ENCODE data around the gene KITLG.
"Not testable (repeated sequence)": the region's sequence is repeated elsewhere in the genome, so short reads cannot be mapped to it uniquely, and the experiment has no call there.

Gene KITLG

GRCh38 chr12:88562151-88562550, 18.1 kb downstream of the KITLG start:
- H3K4me3 Mint-ChIP-seq, result no peak overlapping the region
- DNase-seq (ENCODE audit: low spot score in 2 of 2) (no peak), ATAC-seq (no peak)
- H3K36me3 Mint-ChIP-seq, result no peaks in the 10 kb centered on the region
- H3K9me3 Mint-ChIP-seq, result no peaks in the 10 kb centered on the region
- H3K4me1 Mint-ChIP-seq, result no peaks in the 10 kb centered on the region
- no peak overlapping the region for H3K27ac Mint-ChIP-seq

GRCh38 chr12:88559772-88560171, 20.5 kb downstream of the KITLG start:
- H3K4me3 Mint-ChIP-seq, result no peak overlapping the region
- H3K36me3 Mint-ChIP-seq, result no peaks in the 10 kb centered on the region
- no peak overlapping the region for H3K27ac Mint-ChIP-seq
- no peaks in the 10 kb centered on the region for H3K9me3 Mint-ChIP-seq
- no peaks in the 10 kb centered on the region for H3K4me1 Mint-ChIP-seq
- ATAC-seq (no peak), DNase-seq (ENCODE audit: low spot score in 2 of 2) (no peak)

GRCh38 chr12:88559199-88559598, 21.1 kb downstream of the KITLG start:
- no peak for ATAC-seq
- Mint-ChIP-seq H3K9me3 (no peaks in the 10 kb centered on the region), H3K36me3 (no peaks in the 10 kb centered on the region), H3K4me1 (no peaks in the 10 kb centered on the region), H3K27ac (no peak overlapping the region), H3K4me3 (no peak overlapping the region)
- no peak for DNase-seq (ENCODE audit: low spot score in 2 of 2)

GRCh38 chr12:88558340-88558867, 21.9 kb downstream of the KITLG start:
- ATAC-seq, result no peak
- no peak overlapping the region for H3K4me3 Mint-ChIP-seq
- H3K9me3 Mint-ChIP-seq, result no peaks in the 10 kb centered on the region
- H3K4me1 Mint-ChIP-seq, result no peaks in the 10 kb centered on the region
- no peak for DNase-seq (ENCODE audit: low spot score in 2 of 2)
- no peaks in the 10 kb centered on the region for H3K36me3 Mint-ChIP-seq
- no peak overlapping the region for H3K27ac Mint-ChIP-seq

- no peaks in the 10 kb centered on the region for H3K36me3 Mint-ChIP-seq
- DNase-seq (ENCODE audit: low spot score in 2 of 2), result no peak
- no peak for ATAC-seq
- no peak overlapping the region for H3K27ac Mint-ChIP-seq
- H3K4me3 Mint-ChIP-seq, result no peak overlapping the region
- H3K4me1 Mint-ChIP-seq, result no peaks in the 10 kb centered on the region
- H3K9me3 Mint-ChIP-seq, result no peaks in the 10 kb centered on the region
These were observed 24.0 kb downstream of the KITLG start for GRCh38 chr12:88556213-88556774.

- Mint-ChIP-seq H3K4me1 (no peaks in the 10 kb centered on the region), H3K4me3 (no peak overlapping the region), H3K9me3 (no peaks in the 10 kb centered on the region), H3K36me3 (no peaks in the 10 kb centered on the region), H3K27ac (no peak overlapping the region)
- ATAC-seq (no peak), DNase-seq (ENCODE audit: low spot score in 2 of 2) (no peak)
These were observed 26.2 kb downstream of the KITLG start for GRCh38 chr12:88553941-88554658.

- Mint-ChIP-seq H3K4me1 (no peaks in the 10 kb centered on the region), H3K36me3 (no peaks in the 10 kb centered on the region), H3K4me3 (no peak overlapping the region), H3K27ac (no peak overlapping the region), H3K9me3 (no peaks in the 10 kb centered on the region)
- ATAC-seq (no peak), DNase-seq (ENCODE audit: low spot score in 2 of 2) (no peak)
These were observed 27.6 kb downstream of the KITLG start for GRCh38 chr12:88552610-88553079.

GRCh38 chr12:88549929-88550328, 30.3 kb downstream of the KITLG start:
- H3K36me3 Mint-ChIP-seq, result no peaks in the 10 kb centered on the region
- ATAC-seq (no peak), DNase-seq (ENCODE audit: low spot score in 2 of 2) (no peak)
- H3K27ac Mint-ChIP-seq, result no peak overlapping the region
- H3K4me3 Mint-ChIP-seq, result no peak overlapping the region
- no peaks in the 10 kb centered on the region for H3K4me1 Mint-ChIP-seq
- H3K9me3 Mint-ChIP-seq, result no peaks in the 10 kb centered on the region

GRCh38 chr12:88547949-88548348, 32.3 kb downstream of the KITLG start:
- ATAC-seq; DNase-seq (ENCODE audit: low spot score in 2 of 2); H3K36me3 Mint-ChIP-seq; H3K4me3 Mint-ChIP-seq; H3K27ac Mint-ChIP-seq; H3K4me1 Mint-ChIP-seq; H3K9me3 Mint-ChIP-seq: not testable (repeated sequence)

GRCh38 chr12:88546853-88547252, 33.4 kb downstream of the KITLG start:
- DNase-seq (ENCODE audit: low spot score in 2 of 2), result no peak

GRCh38 chr12:88546226-88546625, 34.0 kb downstream of the KITLG start:
- H3K4me3 Mint-ChIP-seq, result no peak overlapping the region
- H3K27ac Mint-ChIP-seq, result no peak overlapping the region
- DNase-seq (ENCODE audit: low spot score in 2 of 2) (no peak), ATAC-seq (no peak)
- no peaks in the 10 kb centered on the region for H3K36me3 Mint-ChIP-seq
- peaks cover 2% of the 10 kb centered on the region for H3K9me3 Mint-ChIP-seq
- no peaks in the 10 kb centered on the region for H3K4me1 Mint-ChIP-seq

More at GRCh38 chr12:88546853-88547252, 33.4 kb downstream of the KITLG start:
- ATAC-seq, result no peak
- Mint-ChIP-seq H3K4me1 (no peaks in the 10 kb centered on the region), H3K27ac (no peak overlapping the region), H3K9me3 (peaks cover 2% of the 10 kb centered on the region), H3K36me3 (no peaks in the 10 kb centered on the region), H3K4me3 (no peak overlapping the region)

- H3K36me3 Mint-ChIP-seq, result no peaks in the 10 kb centered on the region
- ATAC-seq, result no peak
- H3K4me1 Mint-ChIP-seq, result no peaks in the 10 kb centered on the region
- H3K27ac Mint-ChIP-seq, result no peak overlapping the region
- H3K9me3 Mint-ChIP-seq, result peaks cover 2% of the 10 kb centered on the region
- no peak for DNase-seq (ENCODE audit: low spot score in 2 of 2)
- H3K4me3 Mint-ChIP-seq, result no peak overlapping the region
These were observed 35.0 kb downstream of the KITLG start for GRCh38 chr12:88544991-88545980.

- no peak for DNase-seq (ENCODE audit: low spot score in 2 of 2)
- no peaks in the 10 kb centered on the region for H3K36me3 Mint-ChIP-seq
- no peaks in the 10 kb centered on the region for H3K4me1 Mint-ChIP-seq
- H3K9me3 Mint-ChIP-seq, result peaks cover 2% of the 10 kb centered on the region
- no peak overlapping the region for H3K27ac Mint-ChIP-seq
- no peak for ATAC-seq
- no peak overlapping the region for H3K4me3 Mint-ChIP-seq
These were observed 40.4 kb downstream of the KITLG start for GRCh38 chr12:88539893-88540292.

GRCh38 chr12:88538697-88539096, 41.6 kb downstream of the KITLG start:
- Mint-ChIP-seq H3K36me3 (no peaks in the 10 kb centered on the region), H3K27ac (no peak overlapping the region), H3K9me3 (peaks cover 2% of the 10 kb centered on the region), H3K4me1 (no peaks in the 10 kb centered on the region), H3K4me3 (no peak overlapping the region)
- no peak for DNase-seq (ENCODE audit: low spot score in 2 of 2)
- ATAC-seq, result no peak

GRCh38 chr12:88538250-88538649, 42.0 kb downstream of the KITLG start:
- Mint-ChIP-seq H3K4me3 (no peak overlapping the region), H3K9me3 (no peaks in the 10 kb centered on the region), H3K4me1 (no peaks in the 10 kb centered on the region), H3K27ac (no peak overlapping the region), H3K36me3 (no peaks in the 10 kb centered on the region)
- ATAC-seq (no peak), DNase-seq (ENCODE audit: low spot score in 2 of 2) (no peak)

Measured in stimulated activated effector memory CD8-positive, alpha-beta T cell treated with anti-CD3 and anti-CD28 coated beads, Interleukin-12 subunit alpha, Interleukin-12 subunit beta, amount 100 ng/mL, for 72 hours (primary cell).